GM13976 (cell line): ENCODE results near the gene THAP9.

Experiments used
- DNase-seq: peaks from one replicate; pipeline ENCODE4 v3.0.0; 2012; ENCODE audit warnings: low spot score
- CTCF ChIP-seq: IDR thresholded peaks from 2 replicates; pipeline ENCODE4 v1.5.1; 2012; ENCODE audit warnings: borderline replicate concordance, mild to moderate bottlenecking; ENCODE audit not compliant: insufficient read depth; ENCODE audit errors: extremely low read depth, missing control alignments, control extremely low read depth
- in situ Hi-C: fragments of 300-500 bp; cut with MboI; formaldehyde crosslinking; loops from one replicate; pipeline ENCODE4 v1.12.0; 2022; ENCODE audit warnings: low sequenced_read_pairs, mixed read lengths, inconsistent platforms; ENCODE audit not compliant: unreplicated experiment

THAP9 gene

GRCh38 chr4:82893942-82894341 lies 6.6 kb upstream of the THAP9 start:
- in situ Hi-C loops, result loop anchor here (25.0 kb wide), 1 partner anchor 368 kb away; no protein-coding TSS in a partner anchor
- TF ChIP-seq CTCF, result no peak
- no peak for DNase-seq

DNA sequence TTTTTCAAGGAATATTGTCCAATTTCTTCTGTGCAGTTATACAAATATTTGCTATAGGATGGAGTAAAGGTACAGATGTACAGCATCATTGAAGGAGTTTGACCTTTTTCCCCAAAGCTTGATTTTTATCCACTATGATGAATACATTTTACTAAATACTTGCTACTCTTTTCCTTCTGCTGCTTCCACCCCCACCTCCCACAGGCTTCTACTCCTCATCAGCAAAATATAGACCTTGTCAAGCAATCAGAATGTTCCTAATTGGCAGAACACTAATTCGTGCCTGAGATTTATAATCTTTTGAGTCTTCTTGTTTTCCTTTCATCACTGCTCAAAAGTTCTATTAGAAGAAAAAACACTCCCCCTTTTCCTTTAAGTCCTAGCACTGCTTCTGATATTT lies 3.8 kb upstream of the THAP9 start:
- DNase-seq, result no peak
- TF ChIP-seq CTCF, result no peak
- in situ Hi-C loops, result loop anchor here (25.0 kb wide), 1 partner anchor 366 kb away; no protein-coding TSS in a partner anchor

GRCh38 chr4:82898322-82899243 lies 2.0 kb upstream of the THAP9 start:
- in situ Hi-C loops, result loop anchor here (25.0 kb wide), 1 partner anchor 364 kb away; no protein-coding TSS in a partner anchor
- TF ChIP-seq CTCF, result peak; percentile 25
- no peak for DNase-seq

DNA sequence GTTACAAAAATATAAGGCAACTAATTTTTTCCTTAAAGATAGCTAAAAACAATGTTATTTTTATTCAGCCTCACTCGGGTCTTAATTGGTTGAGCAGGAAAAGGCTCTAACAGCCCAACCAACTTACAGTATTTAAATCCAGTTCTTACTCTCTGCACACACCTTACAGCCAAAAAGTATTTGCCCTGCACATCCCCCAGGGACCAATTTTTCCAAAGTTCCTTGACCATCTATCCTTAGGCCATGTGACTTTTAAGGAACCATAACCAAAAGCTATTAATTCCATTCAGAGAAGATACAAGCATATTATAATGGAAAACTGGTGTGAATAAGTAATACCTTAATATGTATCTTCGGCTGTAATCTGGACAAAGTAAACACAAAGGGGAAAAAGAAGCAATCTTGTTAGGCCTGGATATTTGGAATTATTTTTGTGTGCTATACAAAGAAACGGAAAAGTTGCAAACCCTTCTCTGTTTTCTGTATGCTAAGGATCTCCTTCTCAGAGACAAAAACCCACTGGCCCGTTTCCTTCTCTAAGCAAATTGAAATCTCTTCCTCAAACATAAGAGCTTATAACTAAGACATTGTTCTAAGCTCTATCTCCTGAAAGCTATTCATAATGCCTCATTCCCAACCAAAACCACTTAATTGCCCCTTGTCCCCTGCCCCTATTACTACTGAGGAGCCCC lies 1.0 kb upstream of the THAP9 start:
- no peak for DNase-seq
- no peak for TF ChIP-seq CTCF
- in situ Hi-C loops, result loop anchor here (25.0 kb wide), 1 partner anchor 363 kb away; no protein-coding TSS in a partner anchor

- no peak for TF ChIP-seq CTCF
- DNase-seq, result no peak
- in situ Hi-C loops, result no loop called here
Measured at GRCh38 chr4:82900066-82900410, 497 bp upstream of the THAP9 start.

DNA sequence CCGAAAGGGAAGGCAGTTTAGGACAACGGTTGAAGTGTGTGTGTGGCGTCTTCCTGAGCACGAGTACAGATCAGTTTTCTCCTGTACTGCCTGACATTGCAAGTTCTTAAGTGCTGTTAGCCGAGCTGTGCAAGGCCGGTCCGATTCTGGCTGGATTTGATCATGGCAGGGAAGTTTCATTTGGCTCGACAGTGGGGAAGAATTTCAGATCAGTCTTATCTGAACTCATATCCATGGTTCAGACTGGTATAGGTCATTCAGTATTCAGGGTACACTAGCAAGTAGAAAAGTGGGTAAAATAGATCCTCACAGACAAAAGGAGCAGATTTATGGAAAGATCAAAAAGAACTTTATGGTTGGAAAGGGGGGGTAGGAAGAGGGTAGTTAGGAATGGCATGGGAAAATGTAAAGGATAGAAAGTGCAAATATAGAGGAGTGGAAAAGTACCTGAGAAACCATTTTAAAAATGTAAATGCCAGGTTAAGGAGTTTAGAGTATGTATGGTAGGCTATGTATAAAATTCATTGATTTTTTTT lies 716 bp downstream of the THAP9 start:
- TF ChIP-seq CTCF, result no peak

More for the DNA sequence above, 716 bp downstream of the THAP9 start:
- in situ Hi-C loops, result no loop called here
- DNase-seq, result no peak
